Left lung (tissue), 10 donors: ENCODE results near the gene TMEM119. TPM values are rescaled to one million over a fixed set of nuclear protein-coding genes. Genes with fewer than 3 reads are reported as not detected.

Experiments used
- ATAC-seq: fragments of 200-7000 bp; cut with Tn5 transposase; one replicate; pipeline ENCODE4 v1.9.1; 2020; ENCODE audit warnings: moderate library complexity
- DNase-seq, 4 donors: peaks; one replicate each; pipeline ENCODE4 v3.0.0-alpha.2; 2013 to 2020
- H3K27ac ChIP-seq, 2 donors: fragments of 200-600 bp; sonication (generic) in 1 of 2; one replicate each; pipeline versions ENCODE4 v1.5.0 to v1.8.0; 2020 to 2021
- H3K27me3 ChIP-seq, 2 donors: fragments of 200-600 bp; sonication (generic) in 1 of 2; one replicate each; pipeline versions ENCODE4 v1.5.0 to v1.8.0; 2020 to 2021
- H3K36me3 ChIP-seq, 2 donors: fragments of 200-600 bp; sonication (generic) in 1 of 2; one replicate each; pipeline versions ENCODE4 v1.5.0 to v1.8.0; 2020 to 2021
- H3K4me1 ChIP-seq, 2 donors: fragments of 200-600 bp; one replicate each; pipeline ENCODE4 v1.8.0; 2021
- H3K4me3 ChIP-seq, 2 donors: fragments of 200-600 bp; sonication (generic) in 1 of 2; one replicate each; pipeline versions ENCODE4 v1.5.0 to v1.8.0; 2020 to 2021; ENCODE audit warnings: mild to moderate bottlenecking in 1 of 2
- H3K9me3 ChIP-seq, 2 donors: fragments of 200-600 bp; sonication (generic) in 1 of 2; one replicate each; pipeline versions ENCODE4 v1.5.0 to v1.8.0; 2020 to 2021
- intact Hi-C, 2 donors: fragments of 100-400 bp; cut with DNase I; formaldehyde crosslinking; loops; one replicate each; pipeline versions ENCODE4 v1.11.2 to v1.14.2; 2022
- polyA plus RNA-seq, 6 donors: library from polyadenylated mRNA; unstranded; fragments of 120-200 nt; gene quantifications; one replicate each; pipeline ENCODE4 v1.2.1, GENCODE V29; 2013; ENCODE audit not compliant: insufficient read length in 6 of 6
- total RNA-seq, 2 donors: library from RNA; stranded (reverse); fragmentation: NEBNext Ultra II Directional; extraction: Animal tissue kit (Norgen Biotek cat#: 25700); gene quantifications; one replicate each; pipeline ENCODE4 v1.2.1, GENCODE V29; 2021
- TF ChIP-seq, protein P1 (sequence below), 2 donors: fragments of 200-600 bp; sonication (generic) in 1 of 2; IDR thresholded peaks; one replicate each; pipeline versions ENCODE4 v1.5.0 to v1.8.0; 2021; ENCODE audit warnings: antibody characterized with exemption in 2 of 2
- donor health status: DM: no; HTN: yes; CAD: no.
- donor health status: DM: no; HTN: no; CAD: no.

TMEM119 gene
- total and polyA plus RNA-seq, 8 donors, result 34.0 to 90.9 (median 45.9) TPM

DNA sequence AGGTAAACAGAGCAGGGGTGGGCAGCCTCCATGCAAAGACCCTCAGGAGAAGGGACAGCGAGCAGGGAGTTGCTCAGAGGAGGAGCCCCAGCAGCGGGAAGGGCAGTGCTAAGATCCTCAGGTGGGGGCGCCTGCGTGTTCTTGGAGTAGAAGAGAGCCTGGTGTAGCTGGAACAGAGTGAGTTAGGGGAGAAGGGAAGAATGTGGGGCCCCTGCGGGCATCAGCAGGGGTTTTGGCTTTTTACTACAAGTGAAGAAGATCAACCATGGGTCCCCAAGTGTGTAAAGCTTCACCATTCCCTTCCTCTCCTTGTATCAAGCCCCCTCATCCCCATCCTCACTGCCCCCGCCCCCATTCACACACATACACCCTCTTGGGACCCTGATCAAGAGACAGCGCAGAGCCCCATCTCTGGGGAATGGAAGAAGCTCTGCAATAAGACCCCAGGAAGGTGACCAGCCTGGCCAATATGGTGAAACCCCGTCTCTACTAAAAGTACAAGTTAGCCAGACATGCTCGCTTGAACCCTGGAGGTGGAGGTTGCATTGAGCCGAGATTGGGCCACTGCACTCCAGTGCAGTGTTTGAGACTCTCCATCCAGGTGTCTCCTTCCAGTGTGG, 10.2 kb upstream of the TMEM119 start:
- Histone ChIP-seq H3K9me3 (no peaks in the 10 kb centered on the region), H3K4me3 (no peak overlapping the region), H3K27ac (no peak overlapping the region), H3K36me3 (no peaks in the 10 kb centered on the region), H3K27me3 (peaks cover 0 to 4% of the 10 kb centered on the region in 2 donors), H3K4me1 (peaks cover 0 to 17% of the 10 kb centered on the region in 2 donors)
- TF ChIP-seq, protein P1, sequence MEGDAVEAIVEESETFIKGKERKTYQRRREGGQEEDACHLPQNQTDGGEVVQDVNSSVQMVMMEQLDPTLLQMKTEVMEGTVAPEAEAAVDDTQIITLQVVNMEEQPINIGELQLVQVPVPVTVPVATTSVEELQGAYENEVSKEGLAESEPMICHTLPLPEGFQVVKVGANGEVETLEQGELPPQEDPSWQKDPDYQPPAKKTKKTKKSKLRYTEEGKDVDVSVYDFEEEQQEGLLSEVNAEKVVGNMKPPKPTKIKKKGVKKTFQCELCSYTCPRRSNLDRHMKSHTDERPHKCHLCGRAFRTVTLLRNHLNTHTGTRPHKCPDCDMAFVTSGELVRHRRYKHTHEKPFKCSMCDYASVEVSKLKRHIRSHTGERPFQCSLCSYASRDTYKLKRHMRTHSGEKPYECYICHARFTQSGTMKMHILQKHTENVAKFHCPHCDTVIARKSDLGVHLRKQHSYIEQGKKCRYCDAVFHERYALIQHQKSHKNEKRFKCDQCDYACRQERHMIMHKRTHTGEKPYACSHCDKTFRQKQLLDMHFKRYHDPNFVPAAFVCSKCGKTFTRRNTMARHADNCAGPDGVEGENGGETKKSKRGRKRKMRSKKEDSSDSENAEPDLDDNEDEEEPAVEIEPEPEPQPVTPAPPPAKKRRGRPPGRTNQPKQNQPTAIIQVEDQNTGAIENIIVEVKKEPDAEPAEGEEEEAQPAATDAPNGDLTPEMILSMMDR (IDR thresholded peaks at IDR 0.05), result no peak
- ATAC-seq (no peak), DNase-seq (no peak)
- intact Hi-C loops, result no loop called here

- TF ChIP-seq, protein P1 (IDR thresholded peaks at IDR 0.05), result no peak
- Histone ChIP-seq H3K4me1 (peaks cover 0 to 2% of the 10 kb centered on the region in 2 donors), H3K9me3 (no peaks in the 10 kb centered on the region), H3K27ac (no peak overlapping the region), H3K27me3 (peaks cover 0 to 4% of the 10 kb centered on the region in 2 donors), H3K4me3 (no peak overlapping the region), H3K36me3 (no peaks in the 10 kb centered on the region)
- ATAC-seq (no peak), DNase-seq (peak in 1 of 4 donors; percentile 23)
- intact Hi-C loops, result no loop called here
Observed at GRCh38 chr12:108606492-108606891, 8.6 kb upstream of the TMEM119 start.

DNA sequence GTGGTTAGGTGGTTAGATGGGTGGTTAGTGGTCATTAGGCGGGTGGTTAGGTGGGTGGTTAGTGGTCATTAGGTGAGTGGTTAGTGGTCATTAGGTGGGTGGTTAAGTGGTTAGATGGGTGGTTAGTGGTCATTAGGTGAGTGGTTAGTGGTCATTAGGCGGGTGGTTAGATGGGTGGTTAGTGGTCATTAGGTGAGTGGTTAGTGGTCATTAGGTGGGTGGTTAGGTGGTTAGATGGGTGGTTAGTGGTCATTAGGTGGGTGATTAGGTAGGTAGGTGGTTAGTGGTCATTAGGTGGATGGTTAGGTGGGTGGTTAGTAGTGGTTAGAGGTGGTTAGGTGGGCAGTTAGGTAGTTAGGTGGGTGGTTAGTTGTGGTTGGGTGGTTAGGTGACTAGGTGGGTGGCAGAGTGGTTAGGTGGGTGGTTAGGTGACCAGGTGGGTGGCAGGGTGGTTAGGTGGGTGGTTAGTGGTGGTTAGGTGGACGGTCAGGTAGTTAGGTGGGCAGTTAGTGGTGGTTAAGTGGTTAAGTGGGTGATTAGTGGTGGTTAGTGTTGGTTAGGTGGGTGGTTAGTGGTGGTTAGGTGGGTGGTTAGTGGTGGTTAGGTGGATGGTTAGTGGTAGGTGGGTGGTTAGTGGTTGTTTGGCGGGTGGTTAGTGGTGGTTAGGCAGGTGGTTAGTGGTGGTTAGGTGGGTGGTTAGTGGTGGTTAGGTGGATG, 8.0 kb upstream of the TMEM119 start:
- no peaks in the 10 kb centered on the region for H3K4me1 ChIP-seq
- H3K4me3 ChIP-seq, result no peak overlapping the region
- no peak for DNase-seq
- TF ChIP-seq, protein P1 (IDR thresholded peaks at IDR 0.05), result no peak
- no peaks in the 10 kb centered on the region for H3K9me3 ChIP-seq
- intact Hi-C loops, result no loop called here
- H3K27ac ChIP-seq, result no peak overlapping the region
- H3K36me3 ChIP-seq, result no peaks in the 10 kb centered on the region
- peaks cover 0 to 4% of the 10 kb centered on the region in 2 donors for H3K27me3 ChIP-seq
- ATAC-seq, result no peak

- ATAC-seq (no peak), DNase-seq (peak in 1 of 4 donors; percentile 19)
- H3K4me1 ChIP-seq, result no peaks in the 10 kb centered on the region
- no peaks in the 10 kb centered on the region for H3K9me3 ChIP-seq
- intact Hi-C loops, result no loop called here
- TF ChIP-seq, protein P1 (IDR thresholded peaks at IDR 0.05), result no peak
- H3K4me3 ChIP-seq, result no peak overlapping the region
- H3K27me3 ChIP-seq, result peaks cover 0 to 4% of the 10 kb centered on the region in 2 donors
- H3K27ac ChIP-seq, result no peak overlapping the region
- H3K36me3 ChIP-seq, result no peaks in the 10 kb centered on the region
Observed at GRCh38 chr12:108605000-108605689, 7.3 kb upstream of the TMEM119 start.
